IPS-15b (cell line): ENCODE results near the gene FOXN3.
"Not testable (repeated sequence)": the region's sequence is repeated elsewhere in the genome, so short reads cannot be mapped to it uniquely, and the experiment has no call there.

Experiments used
- H3K27me3 ChIP-seq: one replicate; pipeline ENCODE4 v1.6.1; 2013; ENCODE audit warnings: low read length; ENCODE audit not compliant: control insufficient read depth, insufficient read depth
- H3K36me3 ChIP-seq: one replicate; pipeline ENCODE4 v1.6.1; 2013; ENCODE audit warnings: low read length; ENCODE audit not compliant: control insufficient read depth, insufficient read depth
- H3K4me1 ChIP-seq: one replicate; pipeline ENCODE4 v1.6.1; 2013; ENCODE audit warnings: mild to moderate bottlenecking, low read length; ENCODE audit not compliant: control insufficient read depth, insufficient read depth
- H3K4me3 ChIP-seq: one replicate; pipeline ENCODE4 v1.5.1; 2013; ENCODE audit warnings: low read depth, low read length
- H3K9ac ChIP-seq: one replicate; pipeline ENCODE4 v1.6.1; 2013; ENCODE audit warnings: low read depth, mild to moderate bottlenecking, low read length
- H3K9me3 ChIP-seq: one replicate; pipeline ENCODE4 v1.6.1; 2013; ENCODE audit warnings: mild to moderate bottlenecking, low read length; ENCODE audit not compliant: control insufficient read depth, insufficient read depth

Gene FOXN3

DNA sequence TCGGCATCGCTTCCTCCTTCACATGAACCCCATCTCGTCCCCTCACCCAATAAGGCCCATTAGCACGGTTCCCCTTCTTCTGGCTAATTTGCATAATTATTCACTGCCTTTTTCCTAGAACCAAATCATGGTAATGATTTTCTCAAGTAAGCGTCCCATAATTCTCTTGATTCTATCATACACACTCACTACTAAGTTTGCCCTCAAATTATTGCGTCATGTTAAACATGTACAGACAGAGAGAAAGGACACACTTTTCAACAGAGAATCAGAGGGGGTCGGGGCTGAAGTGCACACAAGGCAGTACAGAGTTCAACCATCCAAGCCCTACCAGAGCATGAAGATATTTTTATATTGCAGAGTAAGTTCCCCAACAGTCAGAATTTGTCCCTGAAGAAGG, 256.6 kb downstream of the FOXN3 start:
- Histone ChIP-seq H3K4me3 (no peak overlapping the region), H3K36me3 (peaks cover 21% of the 10 kb centered on the region), H3K4me1 (peaks cover 4% of the 10 kb centered on the region), H3K9me3 (no peaks in the 10 kb centered on the region), H3K9ac (no peak overlapping the region), H3K27me3 (no peaks in the 10 kb centered on the region)

DNA sequence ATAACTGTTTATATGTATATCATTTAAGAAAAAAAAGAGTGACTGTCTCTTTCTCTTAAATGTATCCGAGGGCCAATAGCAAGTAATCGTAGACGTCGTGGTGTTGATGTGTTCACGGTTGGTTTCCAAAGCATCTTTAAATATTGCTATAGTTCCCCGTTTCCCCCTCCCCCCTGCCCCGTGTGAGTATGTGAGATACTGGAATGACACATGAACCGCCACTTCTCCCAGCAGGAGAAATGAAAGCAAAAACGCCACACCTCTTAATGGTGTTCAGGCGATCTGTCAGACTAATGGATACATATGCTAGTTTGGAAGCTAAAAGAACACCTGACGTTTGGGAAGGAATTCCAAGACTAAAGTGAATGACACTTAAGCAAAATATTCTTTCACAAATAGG, 258.3 kb downstream of the FOXN3 start:
- Histone ChIP-seq H3K4me1 (peaks cover 4% of the 10 kb centered on the region), H3K27me3 (no peaks in the 10 kb centered on the region), H3K9me3 (no peaks in the 10 kb centered on the region), H3K36me3 (peaks cover 21% of the 10 kb centered on the region), H3K9ac (no peak overlapping the region), H3K4me3 (no peak overlapping the region)

DNA sequence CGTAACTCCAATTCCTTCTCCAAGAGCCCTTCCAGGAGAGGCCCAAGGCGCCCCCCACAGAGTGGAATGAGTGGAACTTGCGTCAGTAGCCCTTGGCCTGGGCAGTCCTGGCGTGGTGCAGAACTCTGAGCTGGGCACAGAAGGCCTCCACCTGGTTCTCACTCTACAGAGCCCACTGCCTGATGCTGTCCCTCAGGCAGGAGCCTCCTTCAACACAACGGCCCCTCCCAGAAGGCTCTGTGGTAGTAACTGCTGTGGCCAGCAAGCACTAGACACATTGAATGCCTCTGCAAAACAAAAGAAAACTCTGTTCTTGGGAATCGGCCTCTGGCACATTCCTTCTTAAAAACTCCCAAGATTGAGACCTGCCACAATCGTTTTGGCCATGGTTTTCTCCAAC, 258.9 kb downstream of the FOXN3 start:
- H3K27me3 ChIP-seq, H3K9ac ChIP-seq, H3K4me3 ChIP-seq, H3K4me1 ChIP-seq, H3K9me3 ChIP-seq: not testable (repeated sequence)
- peaks cover 16% of the 10 kb centered on the region for H3K36me3 ChIP-seq

DNA sequence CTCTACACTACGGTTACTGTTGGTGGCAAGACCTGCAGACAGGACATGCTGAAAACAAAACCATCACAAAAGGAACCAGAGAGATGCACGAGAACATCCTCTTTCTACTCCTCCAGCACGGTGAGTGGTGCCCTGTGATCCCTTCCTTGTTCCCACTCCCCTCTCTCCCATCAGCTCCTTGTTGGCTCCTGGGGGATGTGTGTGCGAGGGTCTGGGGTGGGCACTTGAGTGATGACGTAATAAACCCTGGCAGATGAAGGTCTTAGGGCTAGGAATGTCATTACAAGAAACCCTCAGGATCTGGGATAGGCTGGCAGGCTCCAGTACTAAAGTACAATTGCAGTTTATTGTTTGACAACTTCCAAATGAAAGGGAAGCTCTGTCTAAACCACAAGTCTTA, 261.5 kb downstream of the FOXN3 start:
- no peak overlapping the region for H3K9ac ChIP-seq
- H3K36me3 ChIP-seq, result no peaks in the 10 kb centered on the region
- H3K4me1 ChIP-seq, result peaks cover 4% of the 10 kb centered on the region

DNA sequence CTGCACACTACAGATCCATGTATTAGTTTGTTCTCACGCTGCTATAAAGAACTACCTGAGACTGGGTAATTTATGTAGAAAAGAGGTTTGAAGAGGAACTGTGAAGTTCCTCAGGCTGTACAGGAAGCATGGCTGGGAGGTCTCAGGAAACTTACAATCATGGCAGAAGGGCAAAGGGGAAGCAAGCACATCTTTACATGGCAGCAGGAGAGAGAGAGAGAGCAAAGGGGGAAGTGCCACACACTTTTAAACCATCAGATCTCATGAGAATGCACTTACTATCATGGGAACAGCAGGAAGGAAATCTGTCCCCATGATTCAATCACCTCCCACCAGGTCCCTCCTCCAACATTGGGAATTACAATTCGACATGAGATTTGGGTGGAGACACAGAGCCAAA, 265.3 kb downstream of the FOXN3 start:
- H3K9ac ChIP-seq, H3K4me3 ChIP-seq, H3K9me3 ChIP-seq, H3K36me3 ChIP-seq, H3K27me3 ChIP-seq, H3K4me1 ChIP-seq: not testable (repeated sequence)

More for the DNA sequence above, 261.5 kb downstream of the FOXN3 start:
- no peaks in the 10 kb centered on the region for H3K27me3 ChIP-seq
- H3K4me3 ChIP-seq, result no peak overlapping the region
- H3K9me3 ChIP-seq, result no peaks in the 10 kb centered on the region

DNA sequence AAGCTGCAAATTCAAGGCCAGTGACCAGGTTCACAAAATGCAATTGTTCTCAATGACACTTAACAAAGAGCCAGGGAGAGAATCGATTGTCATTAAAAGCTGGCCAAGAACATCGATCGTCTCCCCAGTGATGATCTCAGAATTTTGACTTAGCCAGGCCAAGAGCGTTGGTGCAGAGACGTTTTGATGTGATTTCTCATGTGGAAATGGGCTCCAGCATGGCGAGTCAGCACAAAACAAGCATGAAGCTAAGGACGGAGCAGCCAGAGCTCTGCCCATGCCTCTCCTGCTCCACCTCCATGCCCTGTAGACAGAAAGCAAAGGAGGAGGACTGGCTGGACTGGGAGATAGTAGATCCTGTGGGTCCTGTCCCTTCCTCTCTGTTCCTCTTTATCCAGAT, 270.8 kb downstream of the FOXN3 start:
- Histone ChIP-seq H3K36me3 (no peaks in the 10 kb centered on the region), H3K27me3 (no peaks in the 10 kb centered on the region), H3K4me3 (no peak overlapping the region), H3K4me1 (no peaks in the 10 kb centered on the region), H3K9ac (no peak overlapping the region), H3K9me3 (no peaks in the 10 kb centered on the region)

DNA sequence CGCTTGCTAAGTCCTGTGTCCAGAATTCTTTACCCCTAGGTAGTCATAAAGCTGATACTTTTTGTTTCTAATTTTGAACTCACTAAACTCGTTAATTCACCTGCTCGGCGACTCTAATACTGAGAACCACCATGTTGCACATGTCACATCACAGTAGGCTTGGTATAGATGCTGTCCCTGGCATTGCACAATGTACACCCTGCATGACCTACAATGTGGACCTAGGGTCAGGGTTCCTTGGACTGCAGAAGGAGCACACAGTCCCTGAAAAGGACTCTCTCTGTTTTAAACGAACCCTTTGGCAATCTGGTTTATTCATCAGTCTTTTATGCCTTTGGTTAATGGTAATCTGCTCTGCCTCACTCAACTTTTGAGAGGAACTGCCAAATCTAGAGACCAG, 272.4 kb downstream of the FOXN3 start:
- Histone ChIP-seq H3K9ac (no peak overlapping the region), H3K27me3 (no peaks in the 10 kb centered on the region), H3K4me3 (no peak overlapping the region), H3K36me3 (no peaks in the 10 kb centered on the region), H3K9me3 (no peaks in the 10 kb centered on the region), H3K4me1 (peaks cover 7% of the 10 kb centered on the region)

DNA sequence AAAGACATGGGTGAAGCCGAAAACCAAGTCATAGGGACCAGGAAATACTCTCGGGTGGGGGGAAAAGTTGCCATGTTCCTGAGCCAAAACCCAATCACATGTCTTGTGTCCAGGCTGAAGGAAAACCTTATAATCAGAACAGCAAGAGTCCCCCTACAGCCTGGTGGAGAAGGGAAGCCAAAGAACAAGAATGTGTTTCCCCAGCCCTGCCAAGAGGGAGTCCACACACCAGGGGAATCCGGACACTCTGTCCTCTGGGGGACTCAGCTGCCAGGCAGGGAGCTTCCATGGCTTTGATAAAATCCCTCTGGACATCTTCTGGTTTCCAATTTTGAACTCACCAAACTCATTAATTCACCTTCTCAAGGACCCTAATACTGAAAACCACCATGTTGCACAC, 273.0 kb downstream of the FOXN3 start:
- H3K36me3 ChIP-seq, result no peaks in the 10 kb centered on the region
- no peaks in the 10 kb centered on the region for H3K9me3 ChIP-seq
- no peaks in the 10 kb centered on the region for H3K27me3 ChIP-seq
- H3K4me1 ChIP-seq, result peaks cover 12% of the 10 kb centered on the region
- H3K9ac ChIP-seq, result no peak overlapping the region
- H3K4me3 ChIP-seq, result no peak overlapping the region

DNA sequence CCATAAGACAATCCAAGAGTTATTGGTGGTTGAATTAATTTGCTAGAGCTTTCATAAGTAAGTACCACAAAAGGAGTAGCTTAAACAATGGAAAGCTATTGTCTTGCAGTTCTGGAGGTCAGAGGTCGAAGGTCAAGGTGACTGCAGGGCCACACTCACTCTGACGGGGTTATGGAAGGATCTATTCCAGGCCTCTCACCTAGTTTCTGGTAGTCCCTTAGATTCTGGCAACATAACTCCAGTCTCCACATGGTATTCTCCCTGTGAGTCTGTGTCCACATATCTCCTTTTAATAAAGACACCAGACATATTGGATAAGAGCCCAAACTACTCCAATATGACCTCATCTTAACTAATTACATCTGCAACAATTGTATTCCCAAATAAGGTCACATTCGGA, 273.4 kb downstream of the FOXN3 start:
- no peaks in the 10 kb centered on the region for H3K36me3 ChIP-seq
- no peaks in the 10 kb centered on the region for H3K27me3 ChIP-seq
- no peak overlapping the region for H3K4me3 ChIP-seq
- H3K9me3 ChIP-seq, result no peaks in the 10 kb centered on the region
- H3K9ac ChIP-seq, result no peak overlapping the region
- peaks cover 14% of the 10 kb centered on the region for H3K4me1 ChIP-seq

DNA sequence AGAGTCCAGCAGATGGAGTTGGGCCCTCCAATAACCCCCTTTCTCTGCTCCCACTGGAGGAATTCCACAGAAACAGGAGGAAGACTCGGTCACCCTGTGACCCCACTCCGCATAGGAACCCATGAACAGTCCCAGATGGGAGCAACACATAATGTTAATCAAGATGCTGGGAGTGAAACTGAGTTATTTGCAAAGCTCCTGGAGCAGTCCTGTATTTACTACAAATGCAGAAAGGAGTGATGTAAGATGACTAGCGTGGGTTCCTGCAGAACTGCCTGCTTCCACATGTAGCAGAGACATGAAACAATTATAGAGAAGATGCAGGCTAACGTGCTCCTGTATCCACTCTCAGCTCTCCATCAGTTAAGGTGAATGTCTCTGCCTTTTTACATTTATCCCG, 274.7 kb downstream of the FOXN3 start:
- H3K9ac ChIP-seq, result no peak overlapping the region
- no peaks in the 10 kb centered on the region for H3K36me3 ChIP-seq
- no peaks in the 10 kb centered on the region for H3K27me3 ChIP-seq
- peaks cover 14% of the 10 kb centered on the region for H3K4me1 ChIP-seq
- H3K9me3 ChIP-seq, result no peaks in the 10 kb centered on the region
- H3K4me3 ChIP-seq, result no peak overlapping the region

DNA sequence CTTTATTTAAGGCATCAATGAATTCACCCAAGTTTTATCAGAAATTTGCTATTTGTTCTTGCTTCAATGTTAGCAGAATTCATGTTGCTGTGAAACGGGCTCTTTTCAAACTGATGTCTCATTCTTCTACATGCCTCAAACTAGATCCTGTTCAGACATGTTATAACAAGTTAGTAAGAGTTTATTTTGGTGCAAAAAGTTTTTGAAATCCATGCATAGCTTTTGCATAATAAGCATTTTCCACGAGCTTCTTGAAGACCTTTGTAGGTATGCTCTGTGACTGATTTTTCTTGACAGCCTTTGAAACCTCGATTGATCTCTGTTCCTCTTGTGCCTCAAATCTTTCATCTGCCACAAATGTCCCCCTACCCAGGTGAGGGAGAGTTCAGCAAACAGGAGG, 275.2 kb downstream of the FOXN3 start:
- Histone ChIP-seq H3K9me3 (no peaks in the 10 kb centered on the region), H3K4me3 (no peak overlapping the region), H3K27me3 (no peaks in the 10 kb centered on the region), H3K4me1 (peaks cover 14% of the 10 kb centered on the region), H3K36me3 (no peaks in the 10 kb centered on the region), H3K9ac (no peak overlapping the region)

DNA sequence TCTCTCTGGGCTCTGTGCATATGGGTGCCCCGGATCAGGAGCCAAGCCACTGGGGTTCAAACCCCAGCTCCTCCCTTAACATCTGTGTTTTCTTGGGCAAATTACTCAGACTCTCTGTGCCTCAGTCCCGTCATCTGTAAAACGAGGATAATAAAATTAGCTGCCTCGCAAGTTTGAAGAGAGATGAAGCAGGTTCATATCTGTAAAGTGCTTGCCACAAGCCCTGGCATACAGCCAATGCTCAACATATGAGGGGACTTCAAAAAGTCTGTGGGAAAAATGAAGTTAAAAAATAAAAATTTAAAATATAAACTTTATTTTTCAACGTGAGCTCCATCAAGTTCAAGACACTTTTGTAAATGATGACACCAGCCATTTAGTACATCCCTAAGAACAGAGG, 276.7 kb downstream of the FOXN3 start:
- Histone ChIP-seq H3K36me3 (no peaks in the 10 kb centered on the region), H3K27me3 (no peaks in the 10 kb centered on the region), H3K9ac (no peak overlapping the region), H3K4me1 (peaks cover 14% of the 10 kb centered on the region), H3K4me3 (no peak overlapping the region), H3K9me3 (no peaks in the 10 kb centered on the region)
